Liver (tissue), 9 donors: ENCODE data around the gene INPP4A. TPM values are rescaled to one million over a fixed set of nuclear protein-coding genes. Genes with fewer than 3 reads are reported as not detected.

Experiments
- DNase-seq: peaks from one replicate; pipeline ENCODE4 v3.0.0-alpha.2; 2017; ENCODE audit warnings: low spot score
- H3K27ac ChIP-seq, 2 donors: one replicate each; pipeline ENCODE4 v1.7.0; 2013; ENCODE audit warnings: inconsistent platforms in 2 of 2, low read length in 2 of 2, control low read depth in 1 of 2, low read depth in 1 of 2, mild to moderate bottlenecking in 1 of 2
- H3K27me3 ChIP-seq, 4 donors: one replicate each; pipeline versions ENCODE4 v1.6.1 to v1.7.0; 2013; ENCODE audit warnings: low read length in 3 of 4, inconsistent platforms in 1 of 4, mild to moderate bottlenecking in 1 of 4, moderate library complexity in 1 of 4; ENCODE audit not compliant: control insufficient read depth in 4 of 4, insufficient read depth in 4 of 4
- H3K36me3 ChIP-seq, 4 donors: one replicate each; pipeline versions ENCODE4 v1.6.1 to v1.7.0; 2013; ENCODE audit warnings: low read length in 3 of 4, mild to moderate bottlenecking in 3 of 4, low read depth in 1 of 4, moderate library complexity in 1 of 4; ENCODE audit not compliant: control insufficient read depth in 4 of 4, insufficient read depth in 3 of 4
- H3K4me1 ChIP-seq, 4 donors: one replicate each; pipeline versions ENCODE4 v1.6.1 to v1.7.0; 2013; ENCODE audit warnings: low read length in 3 of 4, mild to moderate bottlenecking in 3 of 4, moderate library complexity in 1 of 4; ENCODE audit not compliant: control insufficient read depth in 4 of 4, insufficient read depth in 4 of 4
- H3K4me3 ChIP-seq, 3 donors: one replicate each; pipeline versions ENCODE4 v1.6.1 to v1.7.0; 2013; ENCODE audit warnings: low read length in 3 of 3, control low read depth in 1 of 3, low read depth in 1 of 3, mild to moderate bottlenecking in 1 of 3
- H3K9ac ChIP-seq, 2 donors: one replicate each; pipeline ENCODE4 v1.7.0; 2013; ENCODE audit warnings: low read length in 2 of 2, mild to moderate bottlenecking in 2 of 2, moderate library complexity in 2 of 2, control low read depth in 1 of 2, low read depth in 1 of 2
- H3K9me3 ChIP-seq, 4 donors: one replicate each; pipeline versions ENCODE4 v1.6.1 to v1.7.0; 2013; ENCODE audit warnings: low read length in 3 of 4; ENCODE audit not compliant: control insufficient read depth in 4 of 4
- EGR1 ChIP-seq, 2 donors: IDR thresholded peaks; 2 replicates each; pipeline ENCODE4 v1.6.1; 2016 to 2018; ENCODE audit warnings: antibody characterized with exemption in 2 of 2, low read depth in 2 of 2
- FOXA2 ChIP-seq: IDR thresholded peaks from 2 replicates; pipeline ENCODE4 v1.6.1; 2016; ENCODE audit warnings: antibody characterized with exemption
- GABPA ChIP-seq, 2 donors: IDR thresholded peaks in 1 of 2; conservative IDR thresholded peaks in 1 of 2; 2 replicates each; pipeline ENCODE4 v1.6.1; 2016; ENCODE audit warnings: antibody characterized with exemption in 2 of 2, mild to moderate bottlenecking in 1 of 2, moderate library complexity in 1 of 2
- HNF4A ChIP-seq, 2 donors: conservative IDR thresholded peaks; 2 replicates each; pipeline ENCODE4 v1.6.1; 2016; ENCODE audit warnings: antibody characterized with exemption in 2 of 2, mild to moderate bottlenecking in 2 of 2
- HNF4G ChIP-seq: IDR thresholded peaks from 2 replicates; pipeline ENCODE4 v1.6.1; 2016; ENCODE audit warnings: antibody characterized with exemption
- JUND ChIP-seq, 2 donors: IDR thresholded peaks; 2 replicates each; pipeline ENCODE4 v1.6.1; 2016; ENCODE audit warnings: antibody characterized with exemption in 2 of 2
- NR2F2 ChIP-seq: IDR thresholded peaks from 2 replicates; pipeline ENCODE4 v1.6.1; 2016; ENCODE audit warnings: antibody characterized with exemption
- RAD21 ChIP-seq, 2 donors: IDR thresholded peaks; 2 replicates each; pipeline ENCODE4 v1.6.1; 2016; ENCODE audit warnings: antibody characterized with exemption in 2 of 2, mild to moderate bottlenecking in 2 of 2
- RXRA ChIP-seq, 2 donors: IDR thresholded peaks; 2 replicates each; pipeline ENCODE4 v1.6.1; 2017 to 2018; ENCODE audit warnings: antibody characterized with exemption in 2 of 2, mild to moderate bottlenecking in 1 of 2
- SP1 ChIP-seq: IDR thresholded peaks from 2 replicates; pipeline ENCODE4 v1.6.1; 2018; ENCODE audit warnings: antibody characterized with exemption, mild to moderate bottlenecking
- TAF1 ChIP-seq: conservative IDR thresholded peaks from 2 replicates; pipeline ENCODE4 v1.6.1; 2016; ENCODE audit warnings: antibody characterized with exemption, mild to moderate bottlenecking
- YY1 ChIP-seq: IDR thresholded peaks from 2 replicates; pipeline ENCODE4 v1.6.1; 2016; ENCODE audit warnings: antibody characterized with exemption, mild to moderate bottlenecking
- WGBS: extraction: QIAGEN DNeasy Blood & Tissue Kit; methylation state at CpG from one replicate; pipeline ENCODE4 v1.1.7; 2013; 5-methylcytosine and 5-hydroxymethylcytosine counted together
- polyA plus RNA-seq, 2 donors: library from polyadenylated mRNA; stranded (reverse) in 1 of 2; unstranded in 1 of 2; fragments of 200-250 nt in 1 of 2; fragments of >200 nt in 1 of 2; fragmentation: Nextera tagmentation in 1 of 2; extraction: Ambion mirVana in 1 of 2; gene quantifications; one replicate each; pipeline versions ENCODE4 v1.2.1 to v1.2.3, GENCODE V29; 2013 to 2015
- total RNA-seq, 2 donors: library from RNA; depleted of rRNA; stranded (reverse); fragments of >200 nt; gene quantifications; one replicate each; pipeline ENCODE4 v1.2.3, GENCODE V29; 2014
- TF ChIP-seq, protein P1 (sequence below): fragments of 150-350 bp; IDR thresholded peaks from 2 replicates; pipeline ENCODE4 v1.5.1; 2017; ENCODE audit warnings: improper control_type of control experiment, low read depth, low read length; ENCODE audit not compliant: missing input control
- TF ChIP-seq, protein P2 (sequence below): IDR thresholded peaks from 2 replicates; pipeline ENCODE4 v1.6.1; 2016; ENCODE audit warnings: antibody characterized with exemption, mild to moderate bottlenecking
- TF ChIP-seq, protein P3 (sequence below): IDR thresholded peaks from 2 replicates; pipeline ENCODE4 v1.6.1; 2016; ENCODE audit warnings: antibody characterized with exemption
- TF ChIP-seq, protein P4 (sequence below): IDR thresholded peaks from 2 replicates; pipeline ENCODE4 v1.6.1; 2016; ENCODE audit warnings: antibody characterized with exemption
- donor health status: healthy.
- donor health status: healthy.
- donor health status: healthy.
- donor health status: healthy.
- donor health status: healthy.

The INPP4A gene
- total and polyA plus RNA-seq, 4 donors: 2.9 to 14.9 (median 7.2) TPM

DNA sequence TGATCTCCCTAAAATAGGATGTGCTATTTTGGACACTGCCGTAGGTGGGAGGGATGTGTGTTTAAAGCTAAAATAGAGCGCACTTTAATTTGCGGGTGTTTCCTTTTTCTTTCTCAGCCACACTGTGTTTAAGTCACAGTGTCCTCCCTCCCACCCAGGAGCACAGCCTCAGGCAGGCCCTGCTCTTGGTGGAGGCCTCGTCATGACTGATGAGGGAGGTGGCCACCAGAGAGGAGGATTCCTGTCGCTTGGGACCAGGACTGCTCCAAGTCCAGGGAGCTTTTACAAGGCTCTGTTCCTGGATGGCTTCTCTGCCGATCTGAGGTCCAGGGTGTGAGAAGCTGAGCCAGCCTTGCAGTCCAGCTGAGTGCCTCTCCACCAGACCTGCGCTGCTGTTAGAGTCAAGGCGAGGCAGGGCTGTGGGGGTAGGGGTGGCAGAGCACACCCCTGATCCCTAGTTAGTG lies 33.5 kb downstream of the INPP4A start:
- H3K4me1 ChIP-seq: peaks cover 4 to 13% (median 7%) of the 10 kb centered on the region in 4 donors

DNA sequence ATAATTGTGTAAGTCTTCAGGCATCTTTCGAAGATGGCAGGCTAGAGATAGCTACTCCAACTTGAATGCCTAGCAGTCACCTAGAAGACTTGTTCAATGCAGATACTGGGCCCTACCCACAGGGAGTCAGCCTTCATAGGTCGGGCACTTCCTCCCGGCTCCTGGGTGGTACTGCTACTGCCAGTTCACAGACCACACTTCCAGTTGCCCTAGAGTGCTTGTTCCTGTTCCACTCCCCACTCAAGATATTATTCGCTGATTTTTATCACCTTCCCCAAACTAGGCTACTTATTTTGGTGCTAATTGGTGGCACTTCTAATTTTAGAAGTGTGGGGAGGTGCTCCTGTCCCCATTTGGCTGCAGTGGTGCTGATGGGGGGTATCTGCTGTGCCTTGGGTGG lies 34.2 kb downstream of the INPP4A start:
- Histone ChIP-seq H3K9me3 (no peaks in the 10 kb centered on the region), H3K27me3 (no peaks in the 10 kb centered on the region), H3K36me3 (no peaks in the 10 kb centered on the region), H3K27ac (no peak overlapping the region), H3K4me1 (peaks cover 4 to 13% (median 6%) of the 10 kb centered on the region in 4 donors), H3K4me3 (no peak overlapping the region), H3K9ac (no peak overlapping the region)
- 80% methylated on average over 4 of the region's 4 CpGs for WGBS
- no peak for DNase-seq
- TF ChIP-seq, protein P1, sequence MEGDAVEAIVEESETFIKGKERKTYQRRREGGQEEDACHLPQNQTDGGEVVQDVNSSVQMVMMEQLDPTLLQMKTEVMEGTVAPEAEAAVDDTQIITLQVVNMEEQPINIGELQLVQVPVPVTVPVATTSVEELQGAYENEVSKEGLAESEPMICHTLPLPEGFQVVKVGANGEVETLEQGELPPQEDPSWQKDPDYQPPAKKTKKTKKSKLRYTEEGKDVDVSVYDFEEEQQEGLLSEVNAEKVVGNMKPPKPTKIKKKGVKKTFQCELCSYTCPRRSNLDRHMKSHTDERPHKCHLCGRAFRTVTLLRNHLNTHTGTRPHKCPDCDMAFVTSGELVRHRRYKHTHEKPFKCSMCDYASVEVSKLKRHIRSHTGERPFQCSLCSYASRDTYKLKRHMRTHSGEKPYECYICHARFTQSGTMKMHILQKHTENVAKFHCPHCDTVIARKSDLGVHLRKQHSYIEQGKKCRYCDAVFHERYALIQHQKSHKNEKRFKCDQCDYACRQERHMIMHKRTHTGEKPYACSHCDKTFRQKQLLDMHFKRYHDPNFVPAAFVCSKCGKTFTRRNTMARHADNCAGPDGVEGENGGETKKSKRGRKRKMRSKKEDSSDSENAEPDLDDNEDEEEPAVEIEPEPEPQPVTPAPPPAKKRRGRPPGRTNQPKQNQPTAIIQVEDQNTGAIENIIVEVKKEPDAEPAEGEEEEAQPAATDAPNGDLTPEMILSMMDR: no peak
- no peak for TF ChIP-seq HNF4A (conservative IDR thresholded peaks at IDR 0.05)
- TF ChIP-seq, protein P2, sequence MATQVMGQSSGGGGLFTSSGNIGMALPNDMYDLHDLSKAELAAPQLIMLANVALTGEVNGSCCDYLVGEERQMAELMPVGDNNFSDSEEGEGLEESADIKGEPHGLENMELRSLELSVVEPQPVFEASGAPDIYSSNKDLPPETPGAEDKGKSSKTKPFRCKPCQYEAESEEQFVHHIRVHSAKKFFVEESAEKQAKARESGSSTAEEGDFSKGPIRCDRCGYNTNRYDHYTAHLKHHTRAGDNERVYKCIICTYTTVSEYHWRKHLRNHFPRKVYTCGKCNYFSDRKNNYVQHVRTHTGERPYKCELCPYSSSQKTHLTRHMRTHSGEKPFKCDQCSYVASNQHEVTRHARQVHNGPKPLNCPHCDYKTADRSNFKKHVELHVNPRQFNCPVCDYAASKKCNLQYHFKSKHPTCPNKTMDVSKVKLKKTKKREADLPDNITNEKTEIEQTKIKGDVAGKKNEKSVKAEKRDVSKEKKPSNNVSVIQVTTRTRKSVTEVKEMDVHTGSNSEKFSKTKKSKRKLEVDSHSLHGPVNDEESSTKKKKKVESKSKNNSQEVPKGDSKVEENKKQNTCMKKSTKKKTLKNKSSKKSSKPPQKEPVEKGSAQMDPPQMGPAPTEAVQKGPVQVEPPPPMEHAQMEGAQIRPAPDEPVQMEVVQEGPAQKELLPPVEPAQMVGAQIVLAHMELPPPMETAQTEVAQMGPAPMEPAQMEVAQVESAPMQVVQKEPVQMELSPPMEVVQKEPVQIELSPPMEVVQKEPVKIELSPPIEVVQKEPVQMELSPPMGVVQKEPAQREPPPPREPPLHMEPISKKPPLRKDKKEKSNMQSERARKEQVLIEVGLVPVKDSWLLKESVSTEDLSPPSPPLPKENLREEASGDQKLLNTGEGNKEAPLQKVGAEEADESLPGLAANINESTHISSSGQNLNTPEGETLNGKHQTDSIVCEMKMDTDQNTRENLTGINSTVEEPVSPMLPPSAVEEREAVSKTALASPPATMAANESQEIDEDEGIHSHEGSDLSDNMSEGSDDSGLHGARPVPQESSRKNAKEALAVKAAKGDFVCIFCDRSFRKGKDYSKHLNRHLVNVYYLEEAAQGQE: no peak
- no peak for TF ChIP-seq FOXA2

More for the DNA sequence above, 33.5 kb downstream of the INPP4A start:
- H3K27ac ChIP-seq: no peak overlapping the region
- no peak for DNase-seq
- no peak overlapping the region for H3K9ac ChIP-seq
- H3K36me3 ChIP-seq: no peaks in the 10 kb centered on the region
- no peaks in the 10 kb centered on the region for H3K9me3 ChIP-seq
- 92% methylated on average over 8 of the region's 8 CpGs for WGBS
- no peak overlapping the region for H3K4me3 ChIP-seq
- TF ChIP-seq FOXA2 (no peak), RXRA (IDR thresholded peaks at IDR 0.05) (no peak), HNF4A (conservative IDR thresholded peaks at IDR 0.05) (no peak), SP1 (no peak), GABPA (IDR thresholded peaks at IDR 0.05 in 1 of 2, conservative IDR thresholded peaks at IDR 0.05 in 1 of 2) (no peak), JUND (IDR thresholded peaks at IDR 0.05) (no peak), TAF1 (no peak), HNF4G (no peak), RAD21 (IDR thresholded peaks at IDR 0.05) (no peak), YY1 (no peak), EGR1 (IDR thresholded peaks at IDR 0.05; ENCODE audit: low read depth in 2 of 2) (no peak), NR2F2 (no peak)
- TF ChIP-seq, protein P3, sequence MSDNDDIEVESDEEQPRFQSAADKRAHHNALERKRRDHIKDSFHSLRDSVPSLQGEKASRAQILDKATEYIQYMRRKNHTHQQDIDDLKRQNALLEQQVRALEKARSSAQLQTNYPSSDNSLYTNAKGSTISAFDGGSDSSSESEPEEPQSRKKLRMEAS: no peak
- TF ChIP-seq, protein P2: no peak
- TF ChIP-seq, protein P4, sequence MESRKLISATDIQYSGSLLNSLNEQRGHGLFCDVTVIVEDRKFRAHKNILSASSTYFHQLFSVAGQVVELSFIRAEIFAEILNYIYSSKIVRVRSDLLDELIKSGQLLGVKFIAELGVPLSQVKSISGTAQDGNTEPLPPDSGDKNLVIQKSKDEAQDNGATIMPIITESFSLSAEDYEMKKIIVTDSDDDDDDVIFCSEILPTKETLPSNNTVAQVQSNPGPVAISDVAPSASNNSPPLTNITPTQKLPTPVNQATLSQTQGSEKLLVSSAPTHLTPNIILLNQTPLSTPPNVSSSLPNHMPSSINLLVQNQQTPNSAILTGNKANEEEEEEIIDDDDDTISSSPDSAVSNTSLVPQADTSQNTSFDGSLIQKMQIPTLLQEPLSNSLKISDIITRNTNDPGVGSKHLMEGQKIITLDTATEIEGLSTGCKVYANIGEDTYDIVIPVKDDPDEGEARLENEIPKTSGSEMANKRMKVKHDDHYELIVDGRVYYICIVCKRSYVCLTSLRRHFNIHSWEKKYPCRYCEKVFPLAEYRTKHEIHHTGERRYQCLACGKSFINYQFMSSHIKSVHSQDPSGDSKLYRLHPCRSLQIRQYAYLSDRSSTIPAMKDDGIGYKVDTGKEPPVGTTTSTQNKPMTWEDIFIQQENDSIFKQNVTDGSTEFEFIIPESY: no peak
- TF ChIP-seq, protein P1: no peak
- H3K27me3 ChIP-seq: no peaks in the 10 kb centered on the region
